Left ventricle myocardium superior (tissue), 1 donor: Measurements from ENCODE around the gene IL1A. TPM values are rescaled to one million over a fixed set of nuclear protein-coding genes. Genes with fewer than 3 reads are reported as not detected.

Experiments used
- ATAC-seq: fragments of 200-7000 bp; cut with Tn5 transposase; one replicate; pipeline ENCODE4 v1.9.1; 2020; ENCODE audit warnings: mild to moderate bottlenecking, moderate library complexity
- DNase-seq: peaks from one replicate; pipeline ENCODE4 v3.0.0-alpha.2; 2020
- intact Hi-C: fragments of 100-400 bp; cut with micrococcal nuclease; formaldehyde crosslinking; loops from one replicate; pipeline ENCODE4 v1.11.0; 2022
- total RNA-seq: library from RNA; stranded (reverse); fragmentation: NEBNext Ultra II Directional; extraction: Animal tissue kit (Norgen Biotek cat#: 25700); gene quantifications from one replicate; pipeline ENCODE4 v1.2.1, GENCODE V29; 2021
- donor health status: DM: no; HTN: yes; CAD: no; lungs with severe emphysema.

The IL1A gene
- total RNA-seq, 1 donor from 2014 or later: not detected

DNA sequence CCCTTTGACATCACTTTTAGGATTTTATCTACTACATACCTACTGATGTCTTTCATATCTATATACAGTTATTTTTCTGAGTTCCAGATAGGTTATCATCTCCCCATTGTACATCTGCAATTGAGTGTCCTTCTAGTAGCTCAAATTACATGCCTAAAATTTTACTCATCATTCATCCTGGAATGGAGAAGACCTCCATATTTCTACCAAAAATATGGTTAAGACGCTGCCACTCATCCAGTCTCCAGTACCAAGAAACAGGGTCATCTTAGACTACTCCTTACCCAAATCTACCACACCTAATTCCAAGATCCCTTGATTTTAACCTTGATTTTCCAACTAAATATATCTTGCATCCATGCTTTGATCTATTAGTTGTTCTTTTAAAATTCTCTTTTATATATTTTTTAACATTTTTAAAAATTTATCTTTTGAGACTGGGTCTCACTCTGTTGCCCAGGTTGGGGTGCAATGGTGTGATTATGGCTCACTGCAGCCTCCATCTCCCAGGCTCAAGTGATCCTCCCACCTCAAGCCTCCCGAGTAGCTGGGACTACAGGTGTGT, 11.3 kb downstream of the IL1A start:
- no peak for ATAC-seq
- intact Hi-C loops: no loop called here
- DNase-seq: no peak

DNA sequence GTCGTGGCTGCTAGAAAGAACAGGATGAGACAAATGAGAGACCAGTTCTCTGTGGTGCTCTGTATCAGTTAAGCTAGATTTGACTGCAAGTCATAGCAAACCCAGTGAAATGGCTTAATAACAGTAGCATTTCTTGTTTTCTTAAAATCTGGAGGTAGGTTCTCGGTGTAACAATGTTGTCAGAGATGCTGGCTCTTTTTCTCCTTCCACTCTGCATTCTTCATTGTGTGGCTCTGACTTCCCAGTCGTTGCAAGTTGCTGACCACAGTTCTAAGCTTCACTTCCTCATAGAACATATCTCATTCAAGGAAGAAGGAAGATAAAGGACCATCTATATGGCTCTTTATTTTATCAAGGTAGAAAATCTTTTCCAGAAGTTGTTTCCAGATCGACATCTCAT, 12.0 kb downstream of the IL1A start:
- no peak for ATAC-seq
- intact Hi-C loops: no loop called here

DNA sequence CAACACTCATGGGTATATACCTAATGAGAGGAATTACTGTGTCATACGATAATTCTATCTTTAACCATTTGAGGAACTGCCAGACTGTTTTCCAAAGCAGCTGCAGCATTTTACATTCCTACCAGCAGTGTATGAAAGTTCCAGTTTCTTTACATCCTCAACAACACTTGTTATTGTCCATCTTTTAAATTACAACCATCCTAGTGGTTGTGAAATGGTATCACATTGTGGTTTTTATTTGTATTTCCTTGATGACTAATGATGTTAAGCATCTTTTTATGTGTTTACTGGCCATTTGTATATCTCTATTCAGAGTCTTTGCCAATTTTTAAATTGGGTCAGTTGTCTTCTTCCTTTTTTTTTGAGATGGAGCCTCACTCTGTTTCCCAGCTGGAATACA, 15.9 kb downstream of the IL1A start:
- ATAC-seq (no peak), DNase-seq (no peak)
- intact Hi-C loops: loop anchor here (10.0 kb wide), 1 partner anchor 176 kb away; no protein-coding TSS in a partner anchor

More for the DNA sequence above, 12.0 kb downstream of the IL1A start:
- no peak for DNase-seq

DNA sequence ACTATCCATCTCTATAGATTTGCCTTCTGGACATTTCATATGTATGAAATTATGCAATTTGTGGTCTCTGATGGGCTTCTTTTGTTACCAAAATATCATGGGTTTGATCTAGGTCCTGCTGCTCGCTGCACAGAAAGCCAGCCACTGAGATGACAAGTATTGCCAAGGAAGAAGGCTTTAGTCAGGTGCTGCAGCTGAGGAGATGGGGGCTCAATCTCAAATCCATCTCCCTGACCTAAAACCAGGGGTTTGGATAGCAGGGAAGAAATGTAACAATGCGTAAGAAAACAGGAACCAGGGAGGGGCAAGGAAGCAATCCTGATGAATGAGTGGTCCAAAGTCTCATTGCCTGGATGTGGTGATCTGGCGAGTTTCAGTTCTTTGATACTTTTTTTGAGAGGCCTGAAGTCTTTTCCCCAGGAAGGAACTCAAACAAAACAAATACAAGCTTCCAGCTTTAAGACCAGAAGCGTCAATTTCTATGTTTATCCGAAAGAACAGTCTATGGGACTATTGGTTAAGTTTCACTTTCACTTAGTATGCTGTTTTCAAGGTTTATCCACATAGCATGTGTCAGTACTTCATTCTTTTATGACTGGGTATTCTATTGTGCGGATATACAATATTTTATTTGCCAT, 16.5 kb downstream of the IL1A start:
- intact Hi-C loops: loop anchor here (10.0 kb wide), 1 partner anchor 177 kb away; no protein-coding TSS in a partner anchor
- no peak for ATAC-seq

DNA sequence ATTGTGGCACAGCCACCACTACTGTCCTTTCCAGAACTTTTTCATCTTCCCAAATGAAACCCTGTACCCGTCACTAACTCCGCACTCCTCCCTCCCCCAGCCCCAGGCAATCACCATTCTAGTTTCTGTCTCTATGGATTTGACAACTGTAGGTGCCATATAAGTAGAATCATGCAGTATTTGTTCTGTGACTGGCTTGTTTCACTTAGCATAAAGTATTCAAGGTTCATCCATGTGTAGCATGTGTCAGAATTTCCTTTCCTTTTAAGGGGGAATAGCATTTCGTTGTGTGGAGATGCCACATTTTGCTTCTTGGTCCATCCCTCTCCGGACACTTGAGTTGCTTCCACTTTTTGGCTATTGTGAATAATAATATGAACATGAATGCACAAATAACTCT, 19.0 kb downstream of the IL1A start:
- ATAC-seq (no peak), DNase-seq (no peak)
- intact Hi-C loops: loop anchor here (10.0 kb wide), 1 partner anchor 180 kb away; no protein-coding TSS in a partner anchor

More for the DNA sequence above, 16.5 kb downstream of the IL1A start:
- DNase-seq: no peak

DNA sequence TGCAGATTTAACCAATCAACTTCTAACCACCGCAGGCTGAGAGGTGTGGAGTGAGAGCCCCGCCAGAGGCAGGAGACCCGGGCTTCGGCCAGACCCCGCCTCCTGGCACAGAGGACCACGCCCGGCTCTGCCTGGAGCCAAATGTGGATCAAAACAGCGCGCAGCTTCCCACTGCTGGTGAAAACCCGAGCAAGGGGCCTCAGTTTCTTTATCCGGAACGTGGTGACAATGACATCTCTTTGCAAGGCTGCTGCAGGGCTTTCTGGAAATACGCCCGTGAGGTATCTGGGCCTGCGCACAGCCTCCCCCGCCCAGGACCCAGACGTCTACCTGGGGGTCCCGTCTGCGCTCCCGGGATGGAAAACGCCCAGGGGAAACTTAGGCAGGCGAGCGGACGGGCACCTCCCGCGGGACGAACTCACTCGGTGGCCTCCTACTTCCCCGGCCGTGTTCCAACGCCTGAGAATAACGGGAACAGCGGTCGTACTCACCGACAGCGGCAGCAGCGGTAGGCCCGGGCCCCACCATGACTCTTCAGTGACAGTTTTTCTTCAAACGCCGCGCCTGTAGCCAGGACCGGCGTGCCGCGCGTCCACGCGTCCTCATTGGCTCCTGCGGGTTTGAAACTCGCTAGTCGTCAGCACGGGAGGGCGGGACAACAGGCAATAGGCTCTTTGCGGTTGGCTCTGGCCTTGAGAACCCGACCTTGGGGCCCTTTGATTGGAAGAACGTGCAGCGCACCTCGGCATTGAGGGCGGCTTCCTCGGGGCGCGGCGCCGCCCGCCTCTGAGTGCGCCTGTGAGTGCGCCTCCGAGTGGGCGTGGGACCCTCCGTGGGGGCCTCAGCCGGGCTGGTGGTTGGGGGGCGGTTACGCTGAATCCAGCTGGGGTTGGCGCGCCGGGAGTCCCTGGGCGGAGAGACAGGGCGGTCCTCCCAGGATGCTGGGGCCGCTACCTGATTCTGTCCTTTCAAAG, 19.9 kb downstream of the IL1A start, which contains the start of gene CKAP2L:
TSS of gene CKAP2L (minus strand) at position 539 of the 974 bp plus-strand sequence. CDS start at position 528, 11 bp downstream.
- ATAC-seq (peak; percentile 100), DNase-seq (peak; percentile 96)
- intact Hi-C loops: loop anchor here (10.0 kb wide), 1 partner anchor 180 kb away; no protein-coding TSS in a partner anchor

DNA sequence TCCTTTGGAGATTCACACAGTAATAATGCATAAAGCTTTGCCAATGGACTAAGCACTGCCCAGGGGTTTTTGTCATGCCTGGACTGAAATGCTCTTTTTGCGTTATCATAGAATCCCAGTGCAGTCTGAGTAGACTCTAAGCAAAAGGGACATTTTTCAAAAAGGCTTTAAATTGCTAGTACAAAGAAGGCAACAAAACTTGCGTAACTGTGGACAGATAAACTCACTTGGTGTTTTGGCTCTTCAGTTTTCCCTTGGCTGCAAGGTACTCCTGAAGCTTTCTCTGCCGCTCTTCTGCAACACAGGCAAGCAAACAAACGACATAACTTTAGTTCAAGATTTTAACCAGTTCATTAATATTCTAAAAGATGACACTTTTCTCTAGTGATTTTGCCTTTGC, 22.0 kb downstream of the IL1A start:
- intact Hi-C loops: loop anchor here (10.0 kb wide), 1 partner anchor 183 kb away; no protein-coding TSS in a partner anchor
- DNase-seq: no peak
- ATAC-seq: no peak

DNA sequence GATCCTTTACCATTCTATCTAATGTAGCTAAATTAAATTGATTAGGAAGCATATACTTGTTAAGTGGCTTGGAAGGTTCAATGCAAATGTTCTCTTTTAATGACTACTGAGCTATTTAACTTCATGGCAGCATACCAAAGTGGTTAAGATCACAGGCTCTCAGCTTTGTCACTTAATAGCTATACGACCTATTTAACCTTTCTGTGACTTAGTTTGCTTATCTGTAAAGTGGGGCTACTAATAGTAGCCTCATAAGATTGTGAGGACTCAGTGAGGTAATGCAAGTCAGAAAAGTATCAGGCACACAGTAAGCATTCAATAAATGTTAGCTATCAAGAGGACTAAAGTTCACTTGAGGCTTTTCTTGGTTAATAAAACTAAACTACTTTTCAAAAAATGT, 24.1 kb downstream of the IL1A start:
- intact Hi-C loops: loop anchor here (10.0 kb wide), 1 partner anchor 185 kb away; no protein-coding TSS in a partner anchor
- ATAC-seq: no peak
- no peak for DNase-seq

DNA sequence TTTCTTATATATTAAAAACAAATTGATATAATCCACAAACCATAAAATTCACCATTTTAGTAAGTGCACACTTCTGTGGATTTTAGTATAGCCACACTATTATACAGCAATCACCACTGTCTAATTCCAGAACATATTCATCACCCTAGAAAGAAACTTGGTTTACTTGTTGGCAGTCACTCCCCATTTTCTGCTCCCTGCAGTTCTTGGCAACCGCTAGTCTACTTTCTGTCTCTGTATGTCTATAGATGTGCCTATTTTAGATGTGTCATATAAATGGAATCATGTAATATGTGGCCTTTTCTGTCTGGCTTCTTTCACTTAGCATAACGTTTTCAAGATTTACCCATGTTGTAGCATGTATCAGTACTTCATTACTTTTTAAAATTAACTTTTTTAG, 25.6 kb downstream of the IL1A start:
- ATAC-seq (no peak), DNase-seq (no peak)
- intact Hi-C loops: loop anchor here (10.0 kb wide), 1 partner anchor 126 kb away; no protein-coding TSS in a partner anchor

DNA sequence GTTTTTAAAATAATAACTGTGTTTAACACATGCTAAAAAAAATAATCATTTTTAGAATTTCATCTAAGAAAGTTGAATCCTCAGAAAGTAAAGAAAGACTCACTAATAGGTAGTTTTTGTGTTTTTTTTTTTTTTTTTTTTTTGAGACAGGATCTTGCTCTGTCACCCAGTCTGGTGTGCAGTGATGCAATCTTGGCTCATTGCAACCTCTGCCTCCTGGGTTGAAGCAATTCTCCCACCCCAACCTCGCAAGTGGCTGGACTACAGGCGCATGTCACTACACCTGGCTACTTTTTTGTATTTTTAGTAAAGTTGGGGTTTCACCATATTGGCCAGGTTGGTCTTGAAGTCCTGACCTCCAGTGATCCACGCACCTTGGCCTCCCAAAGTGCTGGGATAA, 27.0 kb downstream of the IL1A start:
- no peak for ATAC-seq
- no peak for DNase-seq
- intact Hi-C loops: loop anchor here (10.0 kb wide), 1 partner anchor 128 kb away; no protein-coding TSS in a partner anchor

DNA sequence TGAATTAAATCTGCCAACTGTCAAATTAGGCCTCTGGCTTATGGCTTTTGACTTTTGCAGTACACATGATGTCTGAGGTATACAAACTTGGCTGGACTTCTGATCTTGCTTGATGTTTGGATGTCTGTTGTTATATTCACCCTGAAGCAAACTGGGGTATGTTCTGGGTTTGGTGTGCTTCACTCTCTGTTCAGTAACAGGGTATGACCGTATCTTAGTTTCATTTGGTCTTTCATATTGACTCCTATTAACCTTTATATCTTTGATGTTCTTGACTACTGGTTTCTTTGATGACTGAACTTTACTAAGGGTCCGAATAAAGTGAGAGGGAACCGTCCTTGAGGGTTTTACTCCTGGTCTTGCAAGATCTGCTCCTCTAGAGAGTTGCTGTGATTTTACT, 28.1 kb downstream of the IL1A start:
- intact Hi-C loops: loop anchor here (10.0 kb wide), 1 partner anchor 129 kb away; no protein-coding TSS in a partner anchor
- DNase-seq (no peak), ATAC-seq (no peak)

DNA sequence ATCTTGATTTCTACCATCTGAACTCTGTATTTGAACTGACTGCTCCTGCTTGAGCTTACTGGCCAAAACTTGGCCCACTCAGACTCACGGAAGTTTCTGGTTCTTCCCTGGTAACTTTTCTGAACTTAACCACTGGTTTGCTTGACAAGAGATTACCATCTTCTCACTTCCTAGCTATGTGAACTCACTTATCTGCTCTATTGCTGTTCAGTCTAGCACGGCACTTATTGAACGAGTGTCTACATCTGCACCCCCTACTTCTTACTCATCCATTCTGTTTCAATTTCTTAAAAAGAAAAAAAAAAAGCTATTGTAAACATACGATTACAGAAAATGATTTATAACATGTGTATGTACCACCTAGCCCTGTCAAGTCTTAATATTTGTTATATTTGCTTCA, 28.8 kb downstream of the IL1A start:
- DNase-seq (no peak), ATAC-seq (no peak)
- intact Hi-C loops: loop anchor here (10.0 kb wide), 1 partner anchor 129 kb away; no protein-coding TSS in a partner anchor

DNA sequence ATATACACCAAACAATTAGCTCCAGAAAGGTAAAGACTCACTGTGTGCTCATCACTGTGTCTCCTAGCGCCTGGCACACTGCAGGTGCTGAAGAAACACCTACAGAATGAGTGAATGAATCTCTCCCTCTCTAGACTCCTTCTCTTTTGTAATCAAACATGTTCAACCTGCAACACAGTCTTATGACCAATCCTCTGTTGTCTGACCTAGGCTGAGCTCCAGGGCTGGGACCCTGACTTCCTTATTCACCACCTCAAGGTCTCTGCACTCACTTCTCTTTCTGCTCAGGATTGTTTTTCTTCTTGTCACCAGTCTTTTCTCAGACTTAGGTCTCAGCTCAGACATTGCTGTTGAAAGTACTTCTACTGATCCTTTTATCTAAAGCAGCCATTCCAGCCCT, 29.7 kb downstream of the IL1A start:
- intact Hi-C loops: loop anchor here (10.0 kb wide), 1 partner anchor 130 kb away; no protein-coding TSS in a partner anchor
- DNase-seq (no peak), ATAC-seq (no peak)

DNA sequence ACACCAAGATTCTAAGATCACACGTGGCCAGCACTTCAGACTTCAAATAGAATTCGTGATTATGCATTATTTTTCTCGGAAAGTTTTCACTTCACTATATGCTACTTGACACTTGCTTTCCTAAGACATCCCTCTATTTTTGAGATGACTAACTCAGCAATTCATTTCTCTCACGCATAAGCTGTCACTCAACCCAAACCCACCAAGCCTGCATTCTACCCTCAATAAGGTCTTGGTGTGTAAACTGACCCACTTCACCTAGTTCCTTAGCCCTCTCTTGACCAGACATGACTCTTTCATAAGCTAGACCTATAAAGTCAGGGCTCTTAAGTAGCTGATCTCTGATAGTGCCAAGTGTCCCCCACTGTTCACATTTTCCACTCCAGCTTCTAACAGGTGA, 31.6 kb downstream of the IL1A start:
- intact Hi-C loops: loop anchor here (10.0 kb wide), 1 partner anchor 132 kb away; no protein-coding TSS in a partner anchor
- ATAC-seq: no peak

DNA sequence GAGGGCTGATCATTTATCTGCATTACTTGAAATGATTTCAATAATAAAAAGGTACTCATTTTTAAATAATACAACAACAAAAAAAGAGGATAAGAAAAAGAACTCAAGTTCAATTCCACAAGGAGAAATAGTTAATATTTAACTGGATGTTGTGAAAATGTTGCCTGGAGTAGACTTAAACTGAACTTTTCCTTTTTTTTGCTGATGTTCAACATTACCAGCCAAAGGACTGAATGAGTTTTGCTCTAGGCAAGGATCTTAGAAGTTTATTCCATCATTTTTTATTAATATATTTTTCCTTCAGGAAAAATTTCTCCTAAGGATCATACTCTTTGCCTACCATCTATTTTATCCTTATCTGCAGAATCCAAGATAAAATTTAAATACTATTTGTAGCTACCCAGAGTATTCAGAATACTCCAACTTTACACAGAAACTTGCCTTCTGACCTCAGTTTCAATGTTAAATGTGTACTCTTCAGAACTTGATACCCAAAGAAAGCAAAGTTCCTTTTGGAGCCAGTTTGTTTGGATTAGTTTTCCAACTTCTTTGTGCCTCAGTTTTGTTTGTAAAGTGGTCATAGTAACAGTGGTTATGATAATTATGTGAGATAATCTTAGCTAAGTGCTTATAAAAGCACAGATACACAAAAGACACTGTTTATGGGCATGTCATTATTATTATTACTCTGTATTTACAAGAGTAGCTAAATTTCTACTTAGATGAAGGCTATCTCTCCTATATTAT, 32.7 kb downstream of the IL1A start:
- no peak for ATAC-seq
- no peak for DNase-seq
- intact Hi-C loops: loop anchor here (10.0 kb wide), 1 partner anchor 133 kb away; no protein-coding TSS in a partner anchor

More for the DNA sequence above, 31.6 kb downstream of the IL1A start:
- no peak for DNase-seq

DNA sequence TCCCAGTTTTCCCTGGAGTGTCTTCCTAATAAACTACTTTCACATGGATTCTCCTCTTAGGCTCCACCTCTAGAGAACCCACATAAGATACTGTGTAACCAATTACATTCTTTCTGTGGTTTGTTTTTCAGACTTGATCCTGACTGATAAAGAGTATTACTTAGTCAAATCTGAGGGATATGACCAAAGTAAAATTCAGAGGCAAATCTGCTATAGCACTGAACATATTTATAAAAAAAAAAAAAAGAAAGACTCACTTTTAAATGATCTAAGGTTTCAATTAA, 33.8 kb downstream of the IL1A start:
- ATAC-seq (no peak), DNase-seq (no peak)
- intact Hi-C loops: loop anchor here (10.0 kb wide), 1 partner anchor 134 kb away; no protein-coding TSS in a partner anchor

DNA sequence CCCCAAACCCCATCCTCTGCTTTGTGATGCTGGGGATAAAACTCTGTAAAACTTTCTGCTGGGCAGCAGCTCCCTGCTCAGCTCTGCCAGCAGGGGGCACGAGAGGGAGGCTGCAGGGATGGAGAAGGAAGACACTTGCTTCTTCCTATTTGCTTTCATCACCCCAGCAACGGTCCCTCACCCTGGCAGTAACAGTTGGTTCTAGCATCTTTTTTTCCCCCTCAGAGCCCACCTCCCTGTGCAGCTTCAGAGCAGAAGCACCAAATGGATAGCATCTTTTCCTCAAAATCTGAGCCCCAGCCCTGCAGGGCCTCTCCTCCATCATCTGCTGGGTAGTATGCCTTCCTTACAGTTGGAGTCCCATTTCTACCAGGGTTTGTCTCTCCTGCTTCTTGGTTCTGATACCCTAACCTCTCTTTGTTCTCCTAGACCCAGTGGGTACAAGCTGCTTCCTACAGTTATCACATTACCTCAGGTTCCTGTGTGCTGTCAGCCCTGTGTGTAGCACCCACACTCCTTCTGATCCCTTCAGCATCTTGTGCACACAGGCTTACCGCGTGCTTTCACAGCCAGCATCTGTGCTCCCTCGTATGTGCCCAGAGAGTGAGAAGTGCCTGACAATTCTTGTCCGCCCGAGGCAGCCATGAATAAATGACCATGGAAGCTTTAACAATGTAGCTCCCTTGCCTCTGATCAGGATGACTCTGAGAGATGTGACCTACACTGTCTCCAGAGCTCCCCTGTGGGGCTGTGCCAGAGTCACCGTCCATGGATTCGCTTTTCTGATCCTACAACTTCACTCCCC, 34.3 kb downstream of the IL1A start:
- intact Hi-C loops: loop anchor here (10.0 kb wide), 1 partner anchor 135 kb away; no protein-coding TSS in a partner anchor
- ATAC-seq: peak; percentile 55
- DNase-seq: peak; percentile 72

DNA sequence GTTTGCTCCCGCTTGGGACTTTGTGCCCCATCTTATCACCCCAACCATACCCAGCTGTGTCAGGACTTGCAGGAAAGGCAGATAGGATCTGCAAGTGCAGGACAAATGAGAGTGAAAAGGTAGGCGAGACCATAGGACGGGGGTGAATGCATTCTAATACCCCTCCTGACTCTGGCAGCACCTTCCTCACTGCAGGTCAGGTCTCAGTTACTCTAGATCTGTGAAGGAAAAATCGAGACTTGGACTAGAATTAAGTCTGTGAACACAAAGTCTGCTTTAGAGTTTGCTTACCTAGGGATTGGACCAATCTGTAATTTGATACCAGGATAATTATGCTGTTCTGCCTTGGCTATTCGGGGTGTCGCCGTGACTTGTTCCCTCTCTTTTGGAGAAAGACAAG, 43.8 kb downstream of the IL1A start:
- ATAC-seq (no peak), DNase-seq (no peak)
- intact Hi-C loops: no loop called here
